K562 (cell line): Measurements from ENCODE around the gene KASH5. TPM values are rescaled to one million over a fixed set of nuclear protein-coding genes. Genes with fewer than 3 reads are reported as not detected.

ENCODE experiments used
- ARNT ChIP-seq, 2 experiments: fragments of 450-650 bp; IDR thresholded peaks; 2 replicates each; pipeline ENCODE4 v1.6.1; 2016; ENCODE audit warnings: mild to moderate bottlenecking in 1 of 2
- ASH1L ChIP-seq: fragments of 450-650 bp; IDR thresholded peaks from 2 replicates; pipeline ENCODE4 v1.6.1; 2018; ENCODE audit warnings: borderline replicate concordance, mild to moderate bottlenecking, low read depth; ENCODE audit not compliant: partially characterized antibody
- DNMT1 ChIP-seq: fragments of 450-650 bp; IDR thresholded peaks from 2 replicates; pipeline ENCODE4 v1.6.1; 2016; ENCODE audit warnings: antibody characterized with exemption, mild to moderate bottlenecking
- ELF4 ChIP-seq: fragments of 450-650 bp; formaldehyde crosslinking; IDR thresholded peaks from 2 replicates; pipeline ENCODE4 v1.4.0; 2022; ENCODE audit warnings: missing genetic modification characterization
- EZH2 ChIP-seq: IDR thresholded peaks from 2 replicates; pipeline ENCODE4 v1.6.1; 2012; ENCODE audit warnings: low read depth, mild to moderate bottlenecking, inconsistent platforms, low read length, borderline replicate concordance
- FOS ChIP-seq: IDR thresholded peaks from 3 replicates; pipeline ENCODE4 v1.6.1; 2011; ENCODE audit not compliant: insufficient read length; ENCODE audit errors: extremely low read depth
- FUS ChIP-seq: fragments of 200-400 bp; formaldehyde crosslinking; optimal IDR thresholded peaks from 2 replicates; pipeline ENCODE3; 2017; ENCODE audit warnings: low read depth, low read length
- JUND ChIP-seq, 2 experiments: IDR thresholded peaks; 2 replicates in 1 of 2; 3 replicates in 1 of 2; pipeline ENCODE4 v1.6.1; 2011; ENCODE audit warnings: borderline replicate concordance in 2 of 2, low read depth in 2 of 2, low read length in 2 of 2, improper control_type of control experiment in 1 of 2, missing biosample characterization in 1 of 2, missing genetic modification characterization in 1 of 2, missing genetic modification reagents in 1 of 2
- KDM5B ChIP-seq: fragments of 200-600 bp; sonication (generic); IDR thresholded peaks from 2 replicates; pipeline ENCODE4 v1.6.1; 2012; ENCODE audit warnings: low read depth, mild to moderate bottlenecking, moderate library complexity, low read length, control low read depth, inconsistent platforms; ENCODE audit not compliant: insufficient replicate concordance
- KLF1 ChIP-seq: fragments of 450-650 bp; IDR thresholded peaks from 2 replicates; pipeline ENCODE4 v1.6.1; 2016; ENCODE audit warnings: missing genetic modification characterization, missing compliant biosample characterization
- MECOM ChIP-seq: fragments of 250-450 bp; sonication (Bioruptor Pico); IDR thresholded peaks from 2 replicates; pipeline ENCODE4 v1.8.0; 2022; ENCODE audit warnings: inconsistent platforms
- NCOA1 ChIP-seq: fragments of 450-650 bp; IDR thresholded peaks from 2 replicates; pipeline ENCODE4 v1.6.1; 2016; ENCODE audit warnings: low read depth
- ZNF407 ChIP-seq: fragments of 450-650 bp; IDR thresholded peaks from 2 replicates; pipeline ENCODE4 v1.6.1; 2016; ENCODE audit warnings: low read depth
- ZNF740 ChIP-seq, 3 experiments: fragments of 200-800 bp in 1 of 3; sonication (Bioruptor generic) in 1 of 3; sonication (generic) in 1 of 3; formaldehyde crosslinking in 1 of 3; IDR thresholded peaks; 2 replicates each; pipeline versions ENCODE4 v1.6.1 to v1.8.0; 2016 to 2022; ENCODE audit warnings: mild to moderate bottlenecking in 2 of 3, missing compliant biosample characterization in 2 of 3, missing genetic modification characterization in 2 of 3, missing genetic modification reagents in 1 of 3
- polyA plus RNA-seq, 8 experiments: library from polyadenylated mRNA; depleted of rRNA in 4 of 8; stranded (reverse) in 5 of 8; unstranded in 3 of 8; fragments of >200 nt; fragmentation: Nextera tagmentation in 2 of 8; fragmentation: Illumina TruSeq in 1 of 8; extraction: Ambion mirVana in 2 of 8; extraction: Trizol in 1 of 8; gene quantifications; 2 replicates each; pipeline versions ENCODE4 v1.2.1 to v1.2.3, GENCODE V29; 2011 to 2014; ENCODE audit warnings: inconsistent platforms in 1 of 8, missing spikeins in 1 of 8
- total RNA-seq, 7 experiments: library from RNA; depleted of rRNA in 6 of 7; stranded (reverse); fragments of >200 nt in 6 of 7; fragmentation: Illumina TruSeq in 2 of 7; extraction: Trizol in 2 of 7; gene quantifications; 2 replicates each; pipeline versions ENCODE4 v1.2.1 to v1.2.3, GENCODE V29; 2011 to 2021; ENCODE audit warnings: low replicate concordance in 1 of 7

The KASH5 gene
- total and polyA plus RNA-seq, 9 of the 15 experiments (the other 6 are each of a cell fraction or from before 2014, with no cell fraction given) = 0.07 to 0.84 (median 0.34) TPM; not detected in 1

DNA sequence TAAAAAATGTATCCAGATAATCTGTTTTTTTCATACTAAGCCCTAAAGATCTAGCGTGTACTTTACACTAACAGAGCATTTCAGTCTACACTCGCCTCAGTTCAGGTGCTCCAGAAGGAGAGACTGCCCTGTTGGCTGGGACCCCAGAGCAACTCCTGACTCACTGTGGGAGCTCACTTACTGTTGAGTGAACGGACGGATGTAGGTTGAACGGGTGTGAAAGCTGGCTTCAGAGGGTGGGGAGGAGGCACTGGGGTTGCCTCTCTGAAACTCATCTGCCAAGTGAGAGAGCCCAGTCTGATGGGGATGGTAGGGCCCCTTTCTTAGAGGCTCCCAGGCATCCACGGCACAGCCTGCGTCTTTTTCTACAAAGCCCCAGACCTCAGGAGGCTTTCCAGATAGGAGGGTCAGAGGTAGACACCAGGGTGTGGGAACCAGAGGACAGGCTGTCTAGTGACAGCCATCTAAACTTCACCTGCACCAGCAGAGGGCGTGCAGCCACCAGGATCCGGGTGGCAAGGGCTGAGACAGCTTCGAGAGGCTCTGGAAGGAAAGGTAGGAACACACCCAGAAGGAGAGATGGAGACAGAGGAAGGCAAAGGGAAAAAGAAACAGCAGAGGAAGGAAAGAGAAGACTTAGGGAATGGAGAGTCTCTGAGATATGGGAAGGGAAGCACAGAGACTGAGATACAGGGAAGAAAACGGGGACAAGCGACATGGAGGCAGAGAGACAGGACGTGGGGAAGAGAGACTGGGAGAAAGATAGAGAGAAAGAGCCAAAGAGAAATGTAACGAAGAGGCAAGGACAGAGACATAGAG, 3.7 kb downstream of the KASH5 start (continued):
- peak; percentile 59; the same call in 1 of the 2 replicates for TF ChIP-seq JUND (IDR thresholded peaks at IDR 0.05; ENCODE audit: borderline replicate concordance, low read depth, low read length)
- TF ChIP-seq JUND (tag; IDR thresholded peaks at IDR 0.05; ENCODE audit: borderline replicate concordance, low read depth, low read length) = peak; percentile 36; the same call in 2 of the 3 replicates
- TF ChIP-seq KDM5B = no peak
- no peak for TF ChIP-seq EZH2
- 0 out of 2 replicates have a peak, but pooled peaks have one; percentile 59 for TF ChIP-seq NCOA1
- no peak for TF ChIP-seq FUS
- peak; percentile 70; the same call in 1 of the 2 replicates for TF ChIP-seq ELF4 (CRISPR knock-in tag)
- TF ChIP-seq ZNF407 = peak; percentile 54; the same call in 1 of the 2 replicates
- no peak for TF ChIP-seq FOS
- TF ChIP-seq MECOM = no peak
- no peak for TF ChIP-seq KLF1
- peak; percentile 26 to 83; a peak in 2 of 4 replicates for TF ChIP-seq ARNT (IDR thresholded peaks at IDR 0.05)
- TF ChIP-seq ASH1L = peak; percentile 53
- TF ChIP-seq DNMT1 = peak; percentile 93; the same call in 1 of the 2 replicates
- TF ChIP-seq ZNF740 (CRISPR knock-in tag; IDR thresholded peaks at IDR 0.05) = no peak
- TF ChIP-seq ZNF740 (tag; IDR thresholded peaks at IDR 0.05) = no peak
